Activated CD8-positive, alpha-beta memory T cell treated with anti-CD3 and anti-CD28 coated beads, Interleukin-2, amount 10 ng/mL, durations not matched to agents 7 days and 5 days (primary cell): ENCODE measurements around the gene EPPIN. TPM values are rescaled to one million over a fixed set of nuclear protein-coding genes. Genes with fewer than 3 reads are reported as not detected.

Source experiments
- ATAC-seq: fragments of 150-1000 bp; cut with Tn5 transposase; one replicate; pipeline ENCODE4 v1.10.0; 2021; ENCODE audit warnings: moderate library complexity
- CTCF ChIA-PET: fragments of 350-600 bp; sonication (Branson Sonifier 250); formaldehyde crosslinking; loops from one replicate; lab custom pipeline; 2021; ENCODE audit warnings: antibody characterized with exemption; lab: Charles Lee
- DNase-seq: peaks from one replicate; pipeline ENCODE4 v3.0.0-alpha.2; 2020
- H3K27ac Mint-ChIP-seq: one replicate; pipeline ENCODE4 v1.8.0; 2021; ENCODE audit warnings: mild to moderate bottlenecking, mixed read lengths
- H3K27me3 Mint-ChIP-seq: one replicate; pipeline ENCODE4 v1.8.0; 2021; ENCODE audit warnings: mixed read lengths
- H3K36me3 Mint-ChIP-seq: one replicate; pipeline ENCODE4 v1.8.0; 2021; ENCODE audit warnings: mild to moderate bottlenecking, mixed read lengths
- H3K4me1 Mint-ChIP-seq: one replicate; pipeline ENCODE4 v1.8.0; 2021; ENCODE audit warnings: mixed read lengths
- H3K4me3 Mint-ChIP-seq: one replicate; pipeline ENCODE4 v1.8.0; 2021; ENCODE audit warnings: mild to moderate bottlenecking, moderate library complexity, mixed read lengths
- H3K9me3 Mint-ChIP-seq: one replicate; pipeline ENCODE4 v1.8.0; 2022; ENCODE audit warnings: low read depth, mixed read lengths
- total RNA-seq, 2 experiments: library from RNA; stranded (reverse); gene quantifications; one replicate each; pipeline ENCODE4 v1.2.3, GENCODE V29; 2021

EPPIN gene
- total RNA-seq, 2 experiments from 2014 or later, result not detected

DNA sequence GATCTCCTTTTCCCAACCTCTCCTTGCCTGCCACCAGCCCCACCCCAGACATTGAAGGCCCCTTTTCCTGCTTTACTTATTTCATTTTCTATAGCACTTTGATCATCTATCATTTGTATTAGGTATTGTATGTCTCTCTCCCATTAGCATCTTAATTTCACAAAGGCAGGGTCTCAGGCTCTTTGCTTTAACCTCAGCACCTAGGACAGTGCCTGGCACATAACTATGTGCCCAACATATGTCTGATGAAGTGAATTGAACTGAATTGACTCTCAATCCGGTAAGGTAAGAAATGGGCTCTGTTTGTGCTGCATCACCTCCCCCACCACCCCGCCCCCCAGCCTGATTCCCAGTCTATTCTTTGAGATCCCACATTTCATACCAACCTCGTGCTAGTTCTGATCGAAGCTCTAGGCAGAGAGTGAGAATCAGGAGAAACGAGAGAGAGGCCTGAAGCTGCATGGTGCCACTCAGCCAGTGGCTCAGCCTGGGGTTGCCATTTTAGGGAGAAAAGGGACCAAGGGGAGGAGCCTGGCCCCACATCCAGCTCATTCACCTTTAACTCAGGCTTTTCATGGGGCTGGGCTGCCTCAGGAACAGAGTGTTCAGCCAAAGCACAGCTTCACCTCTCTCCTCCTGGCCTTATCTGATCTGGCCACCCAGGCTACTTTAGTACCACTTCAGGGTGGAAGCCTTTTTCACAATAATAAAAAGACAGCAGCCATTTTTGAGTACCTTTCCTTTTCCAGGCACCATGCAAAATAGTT lies 31.9 kb downstream of the EPPIN start, which contains the start of gene SPINT3:
Gene SPINT3 (minus strand): TSS at position 476 of the 767 bp plus-strand sequence. CDS start 14 bp downstream, at position 462.
- CTCF ChIA-PET, result interaction anchor here (0.8 kb wide), 1 partner anchor 221 kb away, joined by 3 read pairs; no protein-coding TSS in a partner anchor
- no peak within 1 kb of the TSS for H3K27ac Mint-ChIP-seq
- DNase-seq (no peak), ATAC-seq (no peak)
- no peaks in the 10 kb centered on the region for H3K4me1 Mint-ChIP-seq
- H3K27me3 Mint-ChIP-seq, result peaks cover 26% of the 10 kb centered on the region
- no peaks in the 10 kb centered on the region for H3K9me3 Mint-ChIP-seq
- H3K4me3 Mint-ChIP-seq, result no peak within 1 kb of the TSS
- no peaks in the 10 kb centered on the region for H3K36me3 Mint-ChIP-seq

DNA sequence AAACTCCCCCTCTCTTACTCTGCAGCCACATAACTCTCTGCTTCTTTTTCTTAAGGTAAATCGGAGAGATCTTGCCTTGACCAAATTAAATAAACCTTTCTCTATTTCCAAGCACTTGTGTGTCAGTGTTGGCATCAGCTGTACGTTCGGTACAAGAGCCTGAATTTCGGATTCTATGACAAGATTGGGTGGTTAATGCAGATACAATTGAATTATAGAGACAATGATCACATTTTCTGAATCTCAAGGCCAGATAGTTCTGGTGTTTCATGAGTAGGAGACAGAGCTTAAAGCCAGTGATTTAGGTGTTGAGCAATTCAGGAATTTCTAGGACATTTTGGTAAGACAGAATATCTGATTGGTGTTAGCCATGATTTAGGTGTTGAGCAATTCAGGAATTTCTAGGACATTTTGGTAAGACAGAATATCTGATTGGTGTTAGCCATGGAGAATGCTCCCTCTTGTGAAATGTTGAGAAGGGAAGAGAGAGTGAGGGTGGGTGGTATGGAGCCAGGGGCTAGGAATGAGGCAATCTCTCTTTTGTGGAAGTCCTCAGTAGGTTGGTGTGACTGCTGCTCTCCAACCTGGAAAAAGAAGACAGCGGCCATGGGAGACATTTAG lies 36.8 kb downstream of the EPPIN start:
- ATAC-seq (no peak), DNase-seq (no peak)
- Mint-ChIP-seq H3K36me3 (no peaks in the 10 kb centered on the region), H3K4me3 (no peak overlapping the region), H3K27me3 (peaks cover 41% of the 10 kb centered on the region), H3K4me1 (peaks cover 7% of the 10 kb centered on the region), H3K27ac (no peak overlapping the region), H3K9me3 (no peaks in the 10 kb centered on the region)
- CTCF ChIA-PET, result no interaction called here

DNA sequence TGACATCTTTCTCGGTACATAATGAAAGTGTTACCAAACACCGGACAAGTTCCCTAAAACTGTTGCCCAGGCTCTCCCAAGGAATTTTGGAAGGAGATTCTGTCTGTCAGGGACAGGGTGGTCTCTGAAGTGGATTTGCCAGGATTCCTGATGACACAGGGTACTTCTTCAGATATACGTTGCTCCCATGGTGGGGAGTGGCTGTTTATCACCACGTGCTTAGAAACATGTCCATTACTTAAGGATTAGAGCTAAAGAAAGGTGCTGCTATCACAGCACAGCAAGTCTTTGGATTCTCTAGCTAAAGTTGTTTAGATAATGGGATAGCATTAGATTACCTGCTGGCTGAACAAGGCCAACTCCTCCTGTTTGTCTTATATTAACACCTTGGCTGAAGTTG lies 38.1 kb downstream of the EPPIN start:
- no peak for ATAC-seq
- Mint-ChIP-seq H3K4me1 (peaks cover 7% of the 10 kb centered on the region), H3K36me3 (no peaks in the 10 kb centered on the region), H3K27me3 (peaks cover 42% of the 10 kb centered on the region), H3K27ac (no peak overlapping the region), H3K4me3 (no peak overlapping the region), H3K9me3 (no peaks in the 10 kb centered on the region)
- DNase-seq, result no peak
- CTCF ChIA-PET, result interaction anchor here (0.6 kb wide), 1 partner anchor 109 kb away, joined by 4 read pairs; no protein-coding TSS in a partner anchor

DNA sequence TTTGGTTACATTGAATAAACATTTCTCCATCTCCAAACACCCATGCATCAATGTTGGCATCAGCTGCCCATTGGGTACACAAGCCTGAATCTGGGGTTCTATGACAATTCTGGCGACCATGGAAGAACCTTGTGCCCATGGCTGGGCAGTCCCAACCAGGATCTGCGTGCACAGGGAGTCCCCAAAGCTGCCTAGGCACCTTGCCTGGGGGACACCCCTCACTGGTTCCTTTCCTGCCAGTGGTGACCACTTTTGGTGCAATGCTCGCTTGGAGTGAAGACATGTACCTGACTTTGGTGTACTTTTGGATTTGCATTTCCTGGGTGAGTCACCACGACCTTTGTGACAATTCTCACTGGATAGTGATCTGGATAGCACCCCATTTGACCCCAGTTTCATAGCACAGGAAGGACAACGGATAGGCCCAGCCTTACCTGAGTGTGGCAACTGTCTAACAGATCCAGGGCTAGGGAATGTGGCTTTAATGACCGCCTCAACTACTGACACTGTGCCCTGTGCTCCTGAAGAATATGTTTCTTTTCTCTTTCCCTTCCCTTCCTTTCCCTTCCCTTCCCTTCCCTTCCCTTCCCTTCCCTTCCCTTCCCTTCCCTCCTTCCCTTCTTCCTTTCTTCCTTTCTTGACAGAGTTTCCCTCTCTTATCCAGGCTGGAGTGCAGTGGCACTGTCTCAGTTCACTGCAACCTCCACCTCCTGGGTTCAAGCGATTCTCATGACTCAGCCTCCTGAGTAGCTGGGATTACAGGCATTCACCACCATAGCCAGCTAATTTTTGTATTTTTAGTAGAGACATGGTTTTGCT lies 38.9 kb downstream of the EPPIN start:
- no peak for DNase-seq
- no peak for ATAC-seq
- H3K9me3 Mint-ChIP-seq, result no peaks in the 10 kb centered on the region
- H3K4me3 Mint-ChIP-seq, result no peak overlapping the region
- CTCF ChIA-PET, result interaction anchor here (0.6 kb wide), 1 partner anchor 110 kb away, joined by 4 read pairs; no protein-coding TSS in a partner anchor
- H3K4me1 Mint-ChIP-seq, result peaks cover 7% of the 10 kb centered on the region
- H3K36me3 Mint-ChIP-seq, result no peaks in the 10 kb centered on the region
- peaks cover 44% of the 10 kb centered on the region for H3K27me3 Mint-ChIP-seq
- no peak overlapping the region for H3K27ac Mint-ChIP-seq

DNA sequence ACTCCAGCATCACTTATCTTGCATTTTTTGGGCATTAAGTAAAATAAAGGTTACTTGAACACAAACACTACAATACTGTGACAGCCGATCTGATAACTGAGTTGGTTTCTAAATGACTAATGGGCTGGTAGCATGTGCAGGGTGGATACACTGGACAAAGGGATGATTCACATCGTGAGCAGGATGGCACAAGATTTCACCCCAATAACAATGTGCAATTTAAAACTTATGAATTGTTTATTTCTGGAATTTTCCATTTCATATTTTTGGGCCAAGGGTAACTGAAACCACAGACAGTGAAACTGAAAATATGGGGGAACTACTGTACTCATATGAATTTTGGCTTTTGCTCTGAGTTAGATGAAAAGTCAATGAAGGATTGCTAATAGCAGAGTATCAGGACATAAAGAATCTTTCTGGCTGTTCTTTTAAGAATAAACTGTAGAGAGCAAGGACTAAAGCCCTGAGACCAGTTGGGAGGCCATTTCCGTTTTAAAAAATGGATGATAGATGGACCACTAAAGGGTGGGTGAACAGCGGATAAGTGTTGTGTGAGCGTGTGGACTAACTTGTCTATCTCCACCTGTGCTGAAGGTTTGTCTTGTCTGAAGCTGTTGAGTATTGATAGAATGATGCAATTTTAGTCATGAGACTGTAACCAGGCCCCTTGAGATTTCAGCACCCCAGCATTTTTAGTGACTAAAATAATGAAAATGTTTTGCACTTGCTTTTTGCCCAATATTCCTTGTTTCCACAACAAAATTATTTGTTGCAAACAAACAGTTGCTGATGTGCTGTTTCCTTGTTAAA lies 40.0 kb downstream of the EPPIN start:
- no peak overlapping the region for H3K4me3 Mint-ChIP-seq
- H3K36me3 Mint-ChIP-seq, result no peaks in the 10 kb centered on the region
- ATAC-seq, result peak; percentile 53
- peaks cover 7% of the 10 kb centered on the region for H3K4me1 Mint-ChIP-seq
- H3K9me3 Mint-ChIP-seq, result no peaks in the 10 kb centered on the region
- no peak for DNase-seq
- peaks cover 45% of the 10 kb centered on the region for H3K27me3 Mint-ChIP-seq
- CTCF ChIA-PET, result no interaction called here
- H3K27ac Mint-ChIP-seq, result no peak overlapping the region

DNA sequence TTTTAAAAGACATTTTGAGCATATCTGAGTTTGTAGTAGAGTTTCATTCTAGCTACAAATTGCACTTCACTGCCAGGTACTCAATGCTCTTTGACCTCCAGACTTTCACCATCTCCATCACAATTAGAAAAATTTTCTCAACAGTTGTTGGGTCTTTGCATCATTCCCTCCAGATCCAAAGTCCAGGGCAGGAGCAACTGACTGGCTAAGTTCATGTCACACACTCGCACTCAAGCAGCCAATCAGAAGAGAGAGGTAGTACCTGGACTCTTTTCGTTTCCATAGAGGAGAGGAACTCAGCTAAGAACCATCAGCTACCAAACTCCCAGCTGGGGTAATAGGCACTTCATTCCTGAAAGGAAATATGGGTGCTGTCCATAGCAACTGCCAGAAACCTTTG lies 40.8 kb downstream of the EPPIN start:
- ATAC-seq (no peak), DNase-seq (no peak)
- H3K4me1 Mint-ChIP-seq, result peaks cover 7% of the 10 kb centered on the region
- CTCF ChIA-PET, result no interaction called here
- no peak overlapping the region for H3K4me3 Mint-ChIP-seq
- H3K27me3 Mint-ChIP-seq, result peaks cover 51% of the 10 kb centered on the region
- H3K9me3 Mint-ChIP-seq, result no peaks in the 10 kb centered on the region
- no peaks in the 10 kb centered on the region for H3K36me3 Mint-ChIP-seq
- H3K27ac Mint-ChIP-seq, result no peak overlapping the region

DNA sequence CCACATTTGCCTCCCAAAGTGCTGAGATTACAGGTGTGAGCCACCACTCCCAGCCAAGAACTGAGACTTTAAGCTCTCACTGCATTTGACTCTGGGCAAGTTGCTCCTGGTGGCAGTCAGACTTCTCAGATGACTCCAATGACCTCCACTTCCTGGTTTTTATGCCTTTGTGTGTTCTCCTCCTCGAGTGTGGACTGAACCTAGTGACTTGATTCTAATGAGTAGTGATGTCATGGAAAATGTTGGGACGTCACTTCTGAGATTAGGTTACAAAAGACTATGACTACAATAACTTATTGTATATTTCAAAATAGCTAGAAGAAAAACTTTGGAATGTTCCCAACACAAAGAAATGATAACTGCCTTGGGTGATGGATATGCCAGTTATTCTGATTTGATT lies 43.8 kb downstream of the EPPIN start:
- CTCF ChIA-PET, result no interaction called here
- H3K27me3 Mint-ChIP-seq, result peaks cover 48% of the 10 kb centered on the region
- H3K36me3 Mint-ChIP-seq, result no peaks in the 10 kb centered on the region
- no peak for ATAC-seq
- H3K9me3 Mint-ChIP-seq, result no peaks in the 10 kb centered on the region
- peaks cover 7% of the 10 kb centered on the region for H3K4me1 Mint-ChIP-seq
- no peak overlapping the region for H3K27ac Mint-ChIP-seq
- DNase-seq, result no peak
- H3K4me3 Mint-ChIP-seq, result no peak overlapping the region

DNA sequence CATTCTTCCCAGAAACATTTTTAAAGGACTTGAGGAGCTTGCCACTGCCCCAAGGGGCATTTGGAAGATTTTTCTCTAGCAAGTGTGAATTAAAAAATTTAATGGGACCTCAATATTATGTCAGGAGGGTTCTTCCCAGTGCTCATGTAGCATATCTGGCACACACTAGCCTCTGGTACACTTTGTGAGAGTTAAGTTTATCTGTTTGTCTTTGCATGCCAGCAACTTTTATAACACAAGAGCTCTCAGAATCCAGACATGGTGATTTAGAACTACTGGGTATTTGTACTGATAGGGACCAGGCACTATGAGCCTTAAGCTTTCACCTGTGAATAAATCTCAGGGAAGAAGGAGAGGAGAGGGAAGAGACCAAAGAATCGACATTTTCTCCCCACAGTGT lies 44.6 kb downstream of the EPPIN start:
- CTCF ChIA-PET, result interaction anchor here (0.8 to 1.1 kb wide), 2 partner anchors 191 to 212 kb away, joined by 3 read pairs; no protein-coding TSS in a partner anchor
- no peaks in the 10 kb centered on the region for H3K36me3 Mint-ChIP-seq
- H3K4me3 Mint-ChIP-seq, result no peak overlapping the region
- H3K27ac Mint-ChIP-seq, result no peak overlapping the region
- peaks cover 7% of the 10 kb centered on the region for H3K4me1 Mint-ChIP-seq
- ATAC-seq, result no peak
- no peak for DNase-seq
- H3K9me3 Mint-ChIP-seq, result no peaks in the 10 kb centered on the region
- H3K27me3 Mint-ChIP-seq, result peaks cover 46% of the 10 kb centered on the region

DNA sequence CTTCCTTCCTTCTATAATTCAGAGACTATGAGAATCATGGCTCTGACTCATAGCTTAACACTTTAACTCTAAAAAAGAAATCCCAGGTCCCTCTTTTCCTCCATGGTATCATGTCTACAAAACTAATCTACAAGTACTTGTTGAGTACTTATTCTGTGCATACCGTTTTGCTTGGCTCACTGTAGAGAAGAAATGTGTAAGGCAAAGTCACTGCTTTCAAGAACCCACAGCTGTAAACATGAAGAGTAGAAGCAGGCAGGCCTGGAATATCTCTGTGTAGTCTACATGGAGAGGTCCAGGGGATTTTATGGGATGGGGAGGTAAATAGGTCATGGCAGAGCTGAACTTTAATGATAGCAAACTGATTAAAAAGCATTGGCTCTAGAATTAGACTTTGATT lies 45.6 kb downstream of the EPPIN start:
- Mint-ChIP-seq H3K27ac (no peak overlapping the region), H3K36me3 (no peaks in the 10 kb centered on the region), H3K9me3 (no peaks in the 10 kb centered on the region), H3K4me3 (no peak overlapping the region), H3K27me3 (peaks cover 40% of the 10 kb centered on the region), H3K4me1 (no peaks in the 10 kb centered on the region)
- DNase-seq (no peak), ATAC-seq (no peak)
- CTCF ChIA-PET, result interaction anchor here (1.1 kb wide), 1 partner anchor 211 kb away, joined by 3 read pairs; no protein-coding TSS in a partner anchor

DNA sequence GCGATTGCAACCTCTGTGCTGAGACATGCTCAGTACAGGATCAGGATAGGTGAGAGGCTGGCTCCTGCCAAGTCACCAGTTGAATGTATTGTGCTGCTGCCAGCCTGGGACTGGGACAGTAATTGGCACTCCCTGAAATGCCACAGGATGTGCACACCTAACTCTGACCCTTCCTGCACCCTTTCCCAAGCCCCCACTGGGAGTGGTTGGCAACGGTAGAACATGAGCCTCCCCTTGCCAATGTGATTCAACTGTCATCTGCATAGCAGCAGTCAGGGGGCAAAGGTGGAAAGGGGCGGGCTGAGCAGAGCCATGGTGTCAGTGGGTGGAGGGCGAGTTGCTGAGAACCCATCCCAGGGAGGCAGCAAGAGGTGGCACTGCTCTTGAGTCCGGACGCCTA lies 47.2 kb downstream of the EPPIN start:
- ATAC-seq, result no peak
- Mint-ChIP-seq H3K27me3 (peaks cover 42% of the 10 kb centered on the region), H3K4me1 (no peaks in the 10 kb centered on the region), H3K27ac (no peak overlapping the region), H3K9me3 (no peaks in the 10 kb centered on the region), H3K36me3 (no peaks in the 10 kb centered on the region), H3K4me3 (no peak overlapping the region)
- no peak for DNase-seq
- CTCF ChIA-PET, result no interaction called here

DNA sequence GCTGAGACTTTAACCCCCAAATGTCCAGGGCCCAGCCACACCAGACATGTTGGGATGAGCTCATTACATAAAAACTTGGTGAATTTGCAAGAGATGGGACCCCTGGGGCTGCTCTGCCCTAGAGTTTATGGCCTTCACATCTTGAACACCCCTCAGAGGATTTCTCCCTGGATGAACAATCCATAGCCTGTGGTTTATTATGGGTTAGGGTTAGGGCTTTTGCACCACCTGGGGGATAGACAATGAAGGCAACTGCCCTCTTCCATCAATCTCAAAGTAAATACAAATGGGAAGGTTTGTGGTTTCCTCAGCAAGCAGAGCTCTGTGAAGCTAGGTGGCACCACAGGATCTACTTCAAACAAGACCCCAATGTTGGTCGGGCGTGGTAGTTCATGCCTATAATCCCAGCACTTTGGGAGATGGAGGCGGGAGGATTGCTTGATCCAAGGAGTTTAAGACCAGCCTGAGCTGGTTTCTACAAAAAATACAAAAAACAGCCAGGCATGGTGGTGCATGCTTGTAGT lies 49.2 kb downstream of the EPPIN start:
- CTCF ChIA-PET, result interaction anchor here (0.7 to 1.6 kb wide), 2 partner anchors 8 to 12 kb away, joined by 3 read pairs; no protein-coding TSS in a partner anchor
- no peak overlapping the region for H3K4me3 Mint-ChIP-seq
- no peak overlapping the region for H3K27ac Mint-ChIP-seq
- no peaks in the 10 kb centered on the region for H3K4me1 Mint-ChIP-seq
- H3K27me3 Mint-ChIP-seq, result peaks cover 40% of the 10 kb centered on the region
- no peaks in the 10 kb centered on the region for H3K9me3 Mint-ChIP-seq
- no peak for DNase-seq
- H3K36me3 Mint-ChIP-seq, result no peaks in the 10 kb centered on the region
- ATAC-seq, result no peak

DNA sequence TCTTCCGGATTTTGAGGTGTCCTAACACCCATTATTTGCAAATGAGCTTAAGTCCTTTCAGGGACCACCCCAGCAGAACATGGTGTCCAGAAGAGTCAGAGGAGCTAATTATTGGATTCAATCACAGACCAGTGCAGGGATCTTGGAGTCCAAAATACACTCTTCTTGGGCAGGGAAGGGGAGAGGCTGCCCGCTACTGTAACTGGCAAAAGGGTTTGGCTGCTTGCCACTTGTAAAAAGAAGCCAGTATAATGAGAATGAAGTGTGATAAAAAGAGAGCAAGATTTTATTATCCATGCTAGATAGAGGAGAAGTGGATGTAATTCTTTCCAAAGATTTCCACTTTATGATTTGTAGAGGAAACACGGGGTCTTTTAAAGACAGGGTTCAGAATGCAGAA lies 51.0 kb downstream of the EPPIN start:
- Mint-ChIP-seq H3K4me1 (no peaks in the 10 kb centered on the region), H3K9me3 (no peaks in the 10 kb centered on the region), H3K27ac (no peak overlapping the region), H3K4me3 (no peak overlapping the region), H3K27me3 (peaks cover 26% of the 10 kb centered on the region), H3K36me3 (no peaks in the 10 kb centered on the region)
- ATAC-seq, result no peak
- no peak for DNase-seq
- CTCF ChIA-PET, result no interaction called here
